ENCODE measurements around the gene NFATC3.

NFATC3 gene

GRCh38 chr16:68275611-68276191 is 190.5 kb downstream of the NFATC3 start:
- DNase-seq (ENCODE audit: low read depth), result no peak

- DNase-seq (ENCODE audit: low read depth), result no peak
Observed at GRCh38 chr16:68276223-68276622, 191.1 kb downstream of the NFATC3 start.
